Right renal cortex interstitium (tissue), 3 donors: ENCODE measurements around the gene GOLGA8B. TPM values are rescaled to one million over a fixed set of nuclear protein-coding genes. Genes with fewer than 3 reads are reported as not detected.
"Not testable (repeated sequence)": the region's sequence is repeated elsewhere in the genome, so short reads cannot be mapped to it uniquely, and the experiment has no call there.

ENCODE experiments used
- DNase-seq, 3 donors: peaks; one replicate each; pipeline ENCODE4 v3.0.0-alpha.2; 2013; ENCODE audit warnings: low read depth in 3 of 3, low spot score in 2 of 3
- polyA plus RNA-seq, 3 donors: library from polyadenylated mRNA; unstranded; fragments of 120-200 nt; gene quantifications; one replicate each; pipeline ENCODE4 v1.2.1, GENCODE V29; 2013; ENCODE audit not compliant: insufficient read length in 3 of 3

Gene GOLGA8B
- polyA plus RNA-seq, 3 donors, result 59.4 to 80.1 (median 60.2) TPM

DNA sequence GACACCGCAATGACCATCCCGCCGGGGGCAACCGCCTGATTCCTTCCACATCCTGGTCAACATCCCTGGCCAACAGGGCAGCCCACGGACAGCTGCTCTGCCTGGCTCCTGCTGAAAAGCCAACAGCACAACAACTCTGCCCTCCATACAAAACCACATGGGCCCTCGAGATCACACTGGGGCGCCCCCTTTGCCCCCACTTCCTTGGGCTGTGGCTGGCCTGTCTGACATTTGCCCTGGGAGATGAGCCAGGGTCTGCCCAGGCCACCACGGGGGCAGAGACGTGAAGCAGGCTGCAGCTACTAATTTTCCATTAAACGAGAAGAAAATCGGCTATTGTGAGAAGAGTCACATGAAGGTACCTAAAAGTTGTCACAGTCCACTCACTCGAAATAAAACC, 16.3 kb downstream of the GOLGA8B start:
- DNase-seq, result not testable (repeated sequence)

DNA sequence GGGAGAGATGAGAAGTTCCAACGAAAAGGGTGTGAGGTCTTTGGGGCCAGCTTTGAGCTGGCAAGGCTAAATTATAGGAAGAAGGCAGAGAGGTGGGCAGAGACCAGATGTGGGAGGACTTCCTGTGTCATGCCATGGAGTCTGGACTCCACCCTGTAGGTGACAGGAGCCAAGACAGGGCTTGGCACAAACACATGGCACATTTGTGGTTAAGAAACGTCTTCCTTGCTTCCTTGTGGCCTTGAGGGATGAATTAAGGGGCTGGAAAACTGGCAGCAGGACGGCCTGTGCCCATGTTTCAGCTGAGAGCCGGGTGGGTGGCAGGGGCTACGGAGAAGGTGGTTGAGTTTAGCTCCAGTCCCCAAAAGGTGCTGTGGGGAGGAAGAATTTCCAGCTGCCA, 18.7 kb downstream of the GOLGA8B start:
- DNase-seq, result not testable (repeated sequence)

DNA sequence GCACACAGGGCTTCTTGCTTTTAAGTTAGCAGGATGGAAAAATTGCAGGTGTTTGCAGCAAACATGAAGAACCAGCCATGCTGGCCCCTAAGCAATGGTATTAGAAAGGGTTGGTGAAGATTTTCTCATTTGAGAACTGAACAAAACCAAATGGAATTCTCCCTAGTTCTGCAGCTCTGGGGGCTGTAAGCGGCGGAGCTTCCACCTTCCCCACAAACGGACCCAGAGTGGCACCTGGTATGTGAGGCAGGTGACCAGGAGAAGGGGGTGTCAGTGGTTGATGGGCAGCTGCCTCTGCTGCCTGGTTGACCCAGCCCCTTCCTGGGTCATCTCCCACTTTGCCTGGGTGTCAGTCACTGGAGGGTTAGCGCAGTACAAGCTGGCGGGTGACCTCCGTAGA, 22.6 kb downstream of the GOLGA8B start:
- DNase-seq, result not testable (repeated sequence)

DNA sequence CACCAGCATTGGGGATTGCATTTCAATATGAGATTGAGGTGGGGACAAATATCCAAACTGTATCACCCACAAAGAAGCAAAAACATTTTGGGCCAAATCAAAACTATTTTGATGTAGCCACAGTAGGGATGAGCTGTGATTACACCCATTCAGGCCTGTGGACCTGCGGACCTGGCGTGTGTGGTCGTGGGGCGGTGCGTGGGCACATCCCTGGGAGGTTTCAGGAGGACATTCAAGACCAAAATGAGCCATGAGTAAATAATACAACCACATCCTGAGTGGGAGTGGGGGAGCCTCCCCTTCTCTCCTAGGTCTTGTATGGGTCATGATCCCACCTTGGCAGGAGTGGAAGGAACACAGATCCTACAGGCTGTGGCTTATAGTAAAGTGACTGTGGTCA, 23.7 kb downstream of the GOLGA8B start:
- DNase-seq, result not testable (repeated sequence)

DNA sequence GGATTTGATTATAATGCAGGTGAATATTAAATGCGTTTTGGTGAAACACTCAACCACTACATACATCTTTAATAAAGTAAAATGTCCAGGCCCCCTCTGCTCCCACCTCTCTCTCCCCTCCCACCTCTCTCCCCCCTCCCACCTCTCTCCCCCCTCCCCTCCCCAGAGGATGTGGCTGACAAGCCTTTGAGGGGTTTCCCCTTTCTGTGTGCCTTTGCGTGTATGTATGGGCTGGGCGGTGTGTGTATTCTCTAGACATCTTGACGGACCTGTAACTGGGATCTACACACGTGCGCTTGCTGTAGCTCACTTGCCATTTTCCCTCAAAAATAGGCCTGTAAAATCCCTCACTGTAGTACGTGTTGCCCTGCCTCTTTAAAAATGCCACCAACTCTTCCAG, 28.3 kb downstream of the GOLGA8B start:
- not testable (repeated sequence) for DNase-seq

DNA sequence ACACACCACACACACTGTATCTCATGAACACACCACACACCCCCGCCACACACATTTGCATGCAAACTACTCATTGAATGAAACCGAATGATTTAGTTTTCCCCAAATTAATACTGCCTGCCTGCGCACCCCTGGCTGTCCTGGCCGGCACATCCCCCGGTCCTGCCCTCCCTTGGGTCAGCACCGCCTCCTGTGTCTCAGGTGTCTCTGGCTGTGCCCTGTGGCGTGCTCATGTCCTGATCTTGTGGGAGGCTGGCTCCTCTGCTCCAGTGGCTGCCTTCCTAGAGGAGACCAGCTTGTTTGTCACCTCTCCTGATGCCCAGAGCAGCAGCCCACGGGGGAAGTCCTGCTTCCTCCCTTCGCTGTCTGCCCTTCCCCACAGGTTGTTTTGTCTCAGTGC, 28.7 kb downstream of the GOLGA8B start:
- DNase-seq, result not testable (repeated sequence)

DNA sequence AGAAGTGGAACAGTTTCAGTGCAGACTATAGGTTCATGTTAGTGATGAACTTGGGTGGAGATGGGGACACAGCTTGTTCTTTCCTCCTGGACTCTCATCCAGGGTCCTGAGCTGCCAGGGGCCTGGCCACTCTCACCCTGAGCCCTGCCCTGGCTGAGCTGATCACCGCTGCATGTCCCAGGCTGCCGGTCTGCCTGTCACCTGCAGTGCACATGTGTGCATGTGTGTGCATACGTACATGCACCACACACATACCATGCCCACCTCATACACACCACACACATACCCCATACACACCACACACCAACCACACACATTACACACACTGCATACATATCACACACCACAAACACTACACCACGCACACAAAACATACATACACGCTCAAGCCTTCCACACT, 29.3 kb downstream of the GOLGA8B start:
- not testable (repeated sequence) for DNase-seq

DNA sequence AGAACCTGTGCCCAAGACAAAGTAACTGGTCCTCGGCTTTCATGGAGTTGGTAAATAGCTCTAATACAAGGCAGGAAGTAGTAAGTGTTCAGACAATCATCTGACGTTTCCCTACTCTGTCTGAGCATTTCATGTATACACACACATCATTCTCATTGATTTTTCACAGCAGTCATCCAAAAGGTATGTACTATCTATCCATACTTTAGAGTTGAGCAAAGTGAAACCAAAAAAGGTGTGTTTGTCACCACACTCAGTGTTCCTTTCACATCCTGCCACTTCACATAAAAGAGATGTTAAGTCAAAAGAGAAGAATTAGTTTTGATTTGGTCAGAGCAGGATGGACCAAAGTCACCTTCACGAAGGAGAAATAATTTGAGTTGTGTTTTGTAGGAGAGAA, 33.3 kb downstream of the GOLGA8B start:
- not testable (repeated sequence) for DNase-seq

DNA sequence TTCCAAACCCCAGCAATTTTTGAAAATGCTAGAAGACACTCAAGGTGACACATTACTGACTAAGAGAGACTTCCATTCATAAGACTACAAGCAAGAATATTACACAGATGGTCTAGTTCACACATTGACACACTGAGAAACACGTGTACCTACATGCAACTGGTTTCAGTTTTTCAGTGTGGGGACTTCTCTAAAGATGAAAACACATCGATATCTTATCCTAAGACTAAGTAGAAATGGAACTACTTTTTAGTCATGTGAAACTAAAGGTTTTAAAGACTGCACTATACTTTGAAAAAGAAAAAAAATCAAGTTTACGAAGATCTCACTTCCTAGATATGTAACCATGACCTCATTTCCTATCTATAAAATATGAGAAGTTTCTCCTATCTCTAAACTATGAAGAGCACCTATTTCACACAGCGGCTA, 34.1 kb downstream of the GOLGA8B start:
- DNase-seq, result not testable (repeated sequence)

DNA sequence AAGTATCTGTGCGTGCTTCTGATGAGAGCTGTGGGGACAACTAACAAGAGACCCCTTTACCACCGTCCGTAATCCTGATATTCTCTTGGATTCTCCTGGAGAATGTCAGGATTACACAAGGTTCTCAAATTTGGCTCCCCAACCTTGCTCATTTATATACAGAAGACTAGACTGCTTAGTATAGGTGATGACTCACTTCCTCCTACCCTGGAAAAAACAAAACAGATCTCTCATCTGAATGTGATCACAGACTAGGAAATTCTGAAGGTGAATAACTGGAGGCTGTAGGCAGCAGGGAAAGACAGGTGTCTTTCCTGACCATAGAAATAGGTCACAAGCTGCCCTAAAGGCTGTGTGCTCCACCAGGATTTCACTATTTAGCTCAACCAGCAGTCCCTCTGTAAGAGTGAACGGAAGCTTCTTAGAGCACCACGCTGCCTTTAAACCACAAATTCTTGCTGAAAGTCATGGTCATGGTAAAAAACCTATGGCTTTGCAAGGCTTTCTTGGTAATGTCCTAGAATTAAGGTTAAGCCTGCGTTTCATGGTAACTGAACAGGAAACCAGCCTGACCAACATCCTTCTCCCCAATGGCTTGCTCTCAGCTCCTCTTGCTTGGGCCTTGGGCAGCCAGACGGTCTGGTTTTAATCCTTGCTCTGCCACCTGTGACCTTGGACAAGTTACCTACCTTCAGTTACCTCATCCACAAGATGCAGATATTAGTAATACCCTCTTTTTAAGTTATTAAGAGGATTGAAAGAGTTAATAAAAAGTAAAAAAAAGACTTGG, 39.4 kb downstream of the GOLGA8B start:
- DNase-seq, result not testable (repeated sequence)

DNA sequence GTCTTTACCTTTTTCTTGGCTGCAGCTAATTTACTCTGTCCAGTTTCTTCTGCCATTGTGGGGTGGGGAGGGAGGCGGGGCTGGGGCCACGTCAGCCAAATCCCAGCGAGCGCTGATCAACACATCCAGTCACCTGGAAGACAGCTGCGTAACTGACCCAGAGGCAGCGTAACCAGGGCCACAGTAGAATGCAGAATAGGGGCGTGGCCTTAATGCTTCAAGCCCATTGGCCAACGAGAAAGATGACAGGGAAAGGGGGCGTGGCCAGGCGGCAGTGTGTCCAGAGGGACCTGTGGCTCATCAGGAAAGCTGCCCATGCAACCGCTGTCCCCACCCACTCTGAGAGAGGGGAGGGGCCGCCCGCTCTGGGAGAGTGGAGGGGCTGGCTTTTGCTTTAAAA, 47.6 kb downstream of the GOLGA8B start:
- not testable (repeated sequence) for DNase-seq

Other genes with a start within 250 kb of the GOLGA8B start
- 10 to 100 TPM; 19.6 to 21.7 (median 19.9) TPM for gene SLC12A6, start 245.9 kb downstream of the GOLGA8B start, polyA plus RNA-seq
- 100 to 1,000 TPM; 133 to 152 (median 149) TPM for gene NOP10, start 240.5 kb downstream of the GOLGA8B start, polyA plus RNA-seq
- not detected for gene NUTM1, start 240.3 kb downstream of the GOLGA8B start, polyA plus RNA-seq
- gene LPCAT4, start 216.5 kb downstream of the GOLGA8B start, polyA plus RNA-seq, result 10 to 100 TPM; 30.2 to 33.3 (median 31.0) TPM
- gene GOLGA8A, start 145.8 kb downstream of the GOLGA8B start, polyA plus RNA-seq, result 10 to 100 TPM; 36.0 to 52.2 (median 49.1) TPM
- gene GJD2, start 171.3 kb upstream of the GOLGA8B start, polyA plus RNA-seq, result not detected
- 1 to 10 TPM; 1.0 to 9.6 (median 4.1) TPM for gene ACTC1, start 211.9 kb upstream of the GOLGA8B start, polyA plus RNA-seq